GM12878 (cell line): ENCODE measurements around the gene MAST4.

Experiments used
- BCL11A ChIP-seq: IDR thresholded peaks from 2 replicates; pipeline ENCODE4 v1.6.1; 2011; ENCODE audit warnings: low read depth, low read length
- EZH2 ChIP-seq: IDR thresholded peaks from 2 replicates; pipeline ENCODE4 v1.6.1; 2012; ENCODE audit warnings: low read depth, mild to moderate bottlenecking, control low read depth, inconsistent platforms, low read length, borderline replicate concordance; ENCODE audit not compliant: control insufficient read depth
- GABPA ChIP-seq: IDR thresholded peaks from 2 replicates; pipeline ENCODE4 v1.6.1; 2014; ENCODE audit warnings: antibody characterized with exemption, low read depth, mild to moderate bottlenecking, inconsistent platforms
- IKZF1 ChIP-seq: fragments of 450-650 bp; conservative IDR thresholded peaks from 2 replicates; pipeline ENCODE4 v1.6.1; 2017; ENCODE audit warnings: antibody characterized with exemption, mild to moderate bottlenecking
- NBN ChIP-seq: fragments of 450-650 bp; IDR thresholded peaks from 2 replicates; pipeline ENCODE4 v1.6.1; 2016
- NRF1 ChIP-seq: conservative IDR thresholded peaks from 2 replicates; pipeline ENCODE4 v1.6.1; 2011; ENCODE audit warnings: mild to moderate bottlenecking, low read depth, low read length, improper control_type of control experiment
- SP1 ChIP-seq: IDR thresholded peaks from one replicate; pipeline ENCODE4 v1.6.1; 2011; ENCODE audit warnings: low read depth, low read length
- SPI1 ChIP-seq: IDR thresholded peaks from 2 replicates; pipeline ENCODE4 v1.6.1; 2011; ENCODE audit warnings: low read depth, mild to moderate bottlenecking, low read length, moderate library complexity, borderline replicate concordance; ENCODE audit not compliant: insufficient read depth
- TAF1 ChIP-seq: IDR thresholded peaks from 2 replicates; pipeline ENCODE4 v1.6.1; 2011; ENCODE audit warnings: mild to moderate bottlenecking, low read depth, low read length, borderline replicate concordance
- TF ChIP-seq, protein P1 (sequence below), 3 experiments: IDR thresholded peaks in 2 of 3; conservative IDR thresholded peaks in 1 of 3; 2 replicates each; pipeline ENCODE4 v1.5.1; 2011; ENCODE audit warnings: low read depth in 3 of 3, low read length in 3 of 3, mild to moderate bottlenecking in 3 of 3, control low read depth in 2 of 3, moderate library complexity in 2 of 3, inconsistent platforms in 1 of 3, mixed read lengths in 1 of 3; ENCODE audit not compliant: control insufficient read depth in 2 of 3, insufficient read depth in 1 of 3; ENCODE audit errors: extremely low read depth in 1 of 3
- TF ChIP-seq, protein P2 (sequence below): IDR thresholded peaks from 2 replicates; pipeline ENCODE4 v1.6.1; 2012; ENCODE audit warnings: mild to moderate bottlenecking, low read depth, low read length

- TF ChIP-seq, protein P1, sequence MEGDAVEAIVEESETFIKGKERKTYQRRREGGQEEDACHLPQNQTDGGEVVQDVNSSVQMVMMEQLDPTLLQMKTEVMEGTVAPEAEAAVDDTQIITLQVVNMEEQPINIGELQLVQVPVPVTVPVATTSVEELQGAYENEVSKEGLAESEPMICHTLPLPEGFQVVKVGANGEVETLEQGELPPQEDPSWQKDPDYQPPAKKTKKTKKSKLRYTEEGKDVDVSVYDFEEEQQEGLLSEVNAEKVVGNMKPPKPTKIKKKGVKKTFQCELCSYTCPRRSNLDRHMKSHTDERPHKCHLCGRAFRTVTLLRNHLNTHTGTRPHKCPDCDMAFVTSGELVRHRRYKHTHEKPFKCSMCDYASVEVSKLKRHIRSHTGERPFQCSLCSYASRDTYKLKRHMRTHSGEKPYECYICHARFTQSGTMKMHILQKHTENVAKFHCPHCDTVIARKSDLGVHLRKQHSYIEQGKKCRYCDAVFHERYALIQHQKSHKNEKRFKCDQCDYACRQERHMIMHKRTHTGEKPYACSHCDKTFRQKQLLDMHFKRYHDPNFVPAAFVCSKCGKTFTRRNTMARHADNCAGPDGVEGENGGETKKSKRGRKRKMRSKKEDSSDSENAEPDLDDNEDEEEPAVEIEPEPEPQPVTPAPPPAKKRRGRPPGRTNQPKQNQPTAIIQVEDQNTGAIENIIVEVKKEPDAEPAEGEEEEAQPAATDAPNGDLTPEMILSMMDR (IDR thresholded peaks at IDR 0.05 in 2 of 3, conservative IDR thresholded peaks at IDR 0.05 in 1 of 3; ENCODE audit: control insufficient read depth in 2 of 3, extremely low read depth in 1 of 3, insufficient read depth in 1 of 3, low read depth in 3 of 3, low read length in 3 of 3), result no peak
- TF ChIP-seq GABPA (no peak), TAF1 (no peak), IKZF1 (no peak), SP1 (no peak), NRF1 (no peak), BCL11A (no peak), NBN (no peak), EZH2 (no peak), SPI1 (no peak)
- TF ChIP-seq, protein P2, sequence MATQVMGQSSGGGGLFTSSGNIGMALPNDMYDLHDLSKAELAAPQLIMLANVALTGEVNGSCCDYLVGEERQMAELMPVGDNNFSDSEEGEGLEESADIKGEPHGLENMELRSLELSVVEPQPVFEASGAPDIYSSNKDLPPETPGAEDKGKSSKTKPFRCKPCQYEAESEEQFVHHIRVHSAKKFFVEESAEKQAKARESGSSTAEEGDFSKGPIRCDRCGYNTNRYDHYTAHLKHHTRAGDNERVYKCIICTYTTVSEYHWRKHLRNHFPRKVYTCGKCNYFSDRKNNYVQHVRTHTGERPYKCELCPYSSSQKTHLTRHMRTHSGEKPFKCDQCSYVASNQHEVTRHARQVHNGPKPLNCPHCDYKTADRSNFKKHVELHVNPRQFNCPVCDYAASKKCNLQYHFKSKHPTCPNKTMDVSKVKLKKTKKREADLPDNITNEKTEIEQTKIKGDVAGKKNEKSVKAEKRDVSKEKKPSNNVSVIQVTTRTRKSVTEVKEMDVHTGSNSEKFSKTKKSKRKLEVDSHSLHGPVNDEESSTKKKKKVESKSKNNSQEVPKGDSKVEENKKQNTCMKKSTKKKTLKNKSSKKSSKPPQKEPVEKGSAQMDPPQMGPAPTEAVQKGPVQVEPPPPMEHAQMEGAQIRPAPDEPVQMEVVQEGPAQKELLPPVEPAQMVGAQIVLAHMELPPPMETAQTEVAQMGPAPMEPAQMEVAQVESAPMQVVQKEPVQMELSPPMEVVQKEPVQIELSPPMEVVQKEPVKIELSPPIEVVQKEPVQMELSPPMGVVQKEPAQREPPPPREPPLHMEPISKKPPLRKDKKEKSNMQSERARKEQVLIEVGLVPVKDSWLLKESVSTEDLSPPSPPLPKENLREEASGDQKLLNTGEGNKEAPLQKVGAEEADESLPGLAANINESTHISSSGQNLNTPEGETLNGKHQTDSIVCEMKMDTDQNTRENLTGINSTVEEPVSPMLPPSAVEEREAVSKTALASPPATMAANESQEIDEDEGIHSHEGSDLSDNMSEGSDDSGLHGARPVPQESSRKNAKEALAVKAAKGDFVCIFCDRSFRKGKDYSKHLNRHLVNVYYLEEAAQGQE, result no peak
Observed at GRCh38 chr5:66959653-66960052, 363.5 kb downstream of the MAST4 start.
